Measurements from ENCODE around the gene EFHD1. TPM values are rescaled to one million over a fixed set of nuclear protein-coding genes. Genes with fewer than 3 reads are reported as not detected.
"Not testable (repeated sequence)": the region's sequence is repeated elsewhere in the genome, so short reads cannot be mapped to it uniquely, and the experiment has no call there.

EFHD1 gene
- total RNA-seq, 1 donor from 2014 or later = 2.7 TPM

DNA sequence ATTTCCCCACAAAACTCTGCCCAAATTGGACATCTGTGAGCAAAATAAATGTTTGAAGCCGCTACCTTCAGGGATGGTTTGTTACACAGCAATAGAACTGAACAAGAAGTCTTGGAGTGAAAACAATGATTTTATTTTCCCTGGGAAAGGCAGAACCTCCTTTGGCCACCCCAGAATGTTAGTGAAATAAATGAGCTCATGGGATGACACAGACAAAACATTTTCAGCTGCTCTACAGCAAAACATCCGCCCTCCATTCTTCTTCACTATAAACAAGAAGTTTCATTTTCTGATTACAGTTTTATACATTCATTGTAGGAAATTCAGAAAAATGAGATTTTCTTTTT lies 4.3 kb upstream of the EFHD1 start:
- Mint-ChIP-seq H3K4me3 (ENCODE audit: low read depth) (no peak overlapping the region), H3K27me3 (peaks cover 24% of the 10 kb centered on the region), H3K4me1 (ENCODE audit: low read depth) (no peaks in the 10 kb centered on the region), H3K27ac (no peak overlapping the region), H3K36me3 (ENCODE audit: insufficient read depth) (no peaks in the 10 kb centered on the region), H3K9me3 (ENCODE audit: low read depth) (no peaks in the 10 kb centered on the region)
- DNase-seq (ENCODE audit: low spot score, unreplicated experiment) = no peak
- TF ChIP-seq CTCF (IDR thresholded peaks at IDR 0.05; ENCODE audit: unreplicated experiment) = no peak

DNA sequence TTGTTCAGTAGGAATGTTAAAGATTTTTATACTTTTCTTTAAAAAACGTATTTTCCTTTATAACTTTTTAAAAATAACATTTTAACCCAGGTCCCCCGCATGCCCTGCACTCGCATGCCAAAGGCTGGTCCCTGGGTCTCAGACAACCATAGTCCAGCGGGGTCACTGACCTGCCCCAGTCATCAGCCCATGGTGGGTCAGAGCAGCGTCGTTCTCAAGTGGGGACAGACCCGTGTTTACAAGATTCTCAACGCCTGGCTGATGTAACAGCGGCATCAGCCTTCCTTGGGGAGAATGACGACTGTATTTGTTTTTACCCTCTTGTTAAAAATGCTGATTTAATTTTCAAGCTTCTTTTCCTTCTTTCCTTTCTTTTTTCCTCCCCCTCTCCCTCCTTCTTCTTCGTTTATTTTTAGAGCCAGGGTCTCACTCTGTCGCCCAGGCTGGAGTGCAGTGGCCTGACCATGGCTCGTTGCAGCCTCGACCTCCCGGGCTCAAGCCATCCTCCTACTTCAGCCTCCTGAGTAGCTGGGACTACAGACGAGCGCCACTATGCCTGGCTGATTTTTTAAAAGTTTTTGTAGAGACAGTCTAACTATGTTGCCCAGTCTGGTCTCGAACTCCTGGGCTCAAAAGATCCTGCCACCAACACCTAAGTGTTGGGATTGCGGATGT lies 1.0 kb upstream of the EFHD1 start:
- no peaks in the 10 kb centered on the region for H3K36me3 Mint-ChIP-seq (ENCODE audit: insufficient read depth)
- H3K27ac Mint-ChIP-seq = no peak overlapping the region
- no peak for TF ChIP-seq CTCF (IDR thresholded peaks at IDR 0.05; ENCODE audit: unreplicated experiment)
- H3K9me3 Mint-ChIP-seq (ENCODE audit: low read depth) = no peaks in the 10 kb centered on the region
- H3K4me3 Mint-ChIP-seq (ENCODE audit: low read depth) = peak overlapping the region; percentile 59
- peaks cover 38% of the 10 kb centered on the region for H3K27me3 Mint-ChIP-seq
- no peak for DNase-seq (ENCODE audit: low spot score, unreplicated experiment)
- H3K4me1 Mint-ChIP-seq (ENCODE audit: low read depth) = no peaks in the 10 kb centered on the region

DNA sequence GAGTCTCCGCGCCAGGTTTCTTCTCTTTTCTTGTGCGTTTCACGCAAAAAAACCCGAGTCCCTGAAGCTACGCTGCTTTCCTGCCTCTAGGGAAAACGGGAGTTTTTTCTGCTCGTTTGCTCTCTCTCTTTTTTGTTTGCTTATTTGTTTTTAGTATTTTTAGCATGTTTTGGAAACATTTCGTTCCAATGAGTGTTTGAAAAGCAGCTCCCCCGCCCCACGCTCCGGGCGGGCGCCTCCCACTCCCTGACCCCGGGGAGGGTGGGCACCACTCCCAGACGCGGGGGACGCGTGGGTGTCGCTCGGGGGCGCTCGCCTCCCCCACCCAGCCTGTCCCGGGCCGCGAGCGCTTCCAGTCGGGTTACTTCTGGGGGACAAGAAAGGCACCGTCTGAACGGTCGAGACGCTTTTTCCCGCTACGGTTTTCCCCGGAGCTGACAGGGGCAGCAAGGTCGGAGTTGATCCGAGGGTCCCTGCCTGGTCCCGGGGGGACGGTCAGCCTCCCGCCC lies 446 bp upstream of the EFHD1 start:
- H3K27me3 Mint-ChIP-seq = peaks cover 37% of the 10 kb centered on the region
- DNase-seq (ENCODE audit: low spot score, unreplicated experiment) = peak; percentile 16
- no peak for TF ChIP-seq CTCF (IDR thresholded peaks at IDR 0.05; ENCODE audit: unreplicated experiment)
- no peak overlapping the region for H3K27ac Mint-ChIP-seq
- no peaks in the 10 kb centered on the region for H3K36me3 Mint-ChIP-seq (ENCODE audit: insufficient read depth)
- H3K4me1 Mint-ChIP-seq (ENCODE audit: low read depth) = no peaks in the 10 kb centered on the region
- H3K4me3 Mint-ChIP-seq (ENCODE audit: low read depth) = peak overlapping the region; percentile 59
- no peaks in the 10 kb centered on the region for H3K9me3 Mint-ChIP-seq (ENCODE audit: low read depth)

DNA sequence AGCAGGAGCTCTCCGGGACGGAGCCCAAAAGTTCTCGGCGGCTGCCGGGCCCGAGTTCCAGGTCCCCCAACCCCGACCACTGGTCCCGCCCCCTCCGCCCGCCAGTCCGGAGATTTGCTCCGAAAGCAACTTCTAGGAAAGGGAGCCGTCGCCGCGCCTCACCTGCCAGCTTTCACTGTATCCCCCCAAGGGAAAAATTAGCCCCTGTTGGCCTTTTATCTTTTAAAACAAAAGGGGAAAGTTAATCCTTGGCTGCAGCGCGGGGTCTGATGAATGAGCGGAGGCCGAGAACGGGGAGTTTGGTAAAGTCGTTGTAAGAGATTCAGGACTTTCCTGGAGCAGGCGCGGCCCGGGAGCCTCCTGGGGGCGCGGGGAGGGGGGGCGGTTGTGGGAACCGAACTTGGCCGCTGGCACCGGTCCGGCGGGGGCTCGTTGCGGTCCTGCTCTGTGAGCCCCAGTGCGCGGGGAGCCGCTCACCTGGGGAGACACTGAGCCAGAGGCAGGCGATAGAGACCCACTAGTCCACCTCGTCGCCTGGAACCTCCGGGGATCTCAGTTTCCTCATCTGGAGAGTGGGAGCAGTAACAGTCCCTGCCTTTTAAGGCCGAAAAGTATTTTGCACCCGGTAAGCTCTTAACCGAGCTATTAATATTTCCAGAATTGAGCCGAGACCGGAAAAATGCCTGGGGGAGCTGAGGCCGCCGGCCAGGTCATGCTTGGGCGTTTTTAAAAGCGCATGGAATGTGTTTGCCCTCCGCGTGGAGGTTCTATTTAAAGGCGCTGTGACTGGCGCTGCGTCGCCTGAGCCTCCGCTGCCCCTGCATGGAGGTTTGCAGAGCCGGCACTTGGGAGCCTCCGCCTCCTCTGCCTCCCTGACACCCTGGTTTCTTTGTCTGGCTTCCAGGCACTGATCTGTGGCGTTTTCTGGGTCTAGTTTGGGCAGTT lies 1.1 kb downstream of the EFHD1 start:
- H3K36me3 Mint-ChIP-seq (ENCODE audit: insufficient read depth) = no peaks in the 10 kb centered on the region
- peak overlapping the region; percentile 59 for H3K27ac Mint-ChIP-seq
- no peak for DNase-seq (ENCODE audit: low spot score, unreplicated experiment)
- H3K9me3 Mint-ChIP-seq (ENCODE audit: low read depth) = no peaks in the 10 kb centered on the region
- H3K4me1 Mint-ChIP-seq (ENCODE audit: low read depth) = no peaks in the 10 kb centered on the region
- no peak for TF ChIP-seq CTCF (IDR thresholded peaks at IDR 0.05; ENCODE audit: unreplicated experiment)
- H3K27me3 Mint-ChIP-seq = peaks cover 49% of the 10 kb centered on the region
- H3K4me3 Mint-ChIP-seq (ENCODE audit: low read depth) = peak overlapping the region; percentile 62

- Mint-ChIP-seq H3K4me3 (ENCODE audit: low read depth) (peak overlapping the region; percentile 38), H3K27me3 (peaks cover 55% of the 10 kb centered on the region)
- H3K36me3 Mint-ChIP-seq (ENCODE audit: insufficient read depth); H3K27ac Mint-ChIP-seq; H3K9me3 Mint-ChIP-seq (ENCODE audit: low read depth); DNase-seq (ENCODE audit: low spot score, unreplicated experiment); H3K4me1 Mint-ChIP-seq (ENCODE audit: low read depth): not testable (repeated sequence)
Measured at GRCh38 chr2:232635376-232635775, 2.0 kb downstream of the EFHD1 start.
